Bronchial smooth muscle cell (primary cell): ENCODE measurements around the gene MALRD1. TPM values are rescaled to one million over a fixed set of nuclear protein-coding genes. Genes with fewer than 3 reads are reported as not detected.

Experiments used
- total RNA-seq: library from RNA; depleted of rRNA; stranded (reverse); fragments of >200 nt; gene quantifications from 2 replicates; pipeline ENCODE4 v1.2.1, GENCODE V29; 2014

The MALRD1 gene
- 0.16 and 0.60 TPM in 2 replicates for total RNA-seq

DNA sequence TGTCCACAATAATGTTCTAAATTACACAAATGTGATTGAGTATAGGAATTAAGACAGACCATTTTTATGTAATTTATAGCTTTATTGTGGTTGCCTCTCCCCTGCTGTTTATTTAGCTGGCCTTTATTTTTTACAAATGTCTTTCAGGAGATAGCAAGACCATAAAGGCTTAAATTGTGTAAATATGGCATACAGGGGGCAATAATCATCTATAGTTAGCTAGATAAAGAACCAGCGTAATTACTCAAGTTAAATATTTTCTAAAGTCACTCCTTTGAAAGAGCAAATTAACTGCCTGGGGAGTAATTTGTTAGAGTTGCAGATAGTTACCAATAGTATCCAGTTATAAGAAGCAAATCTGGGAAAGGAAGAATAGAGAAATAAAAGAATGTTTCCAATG lies at the start of gene MALRD1:
TSS of gene MALRD1 (plus strand) at position 313 of the 400 bp plus-strand sequence. CDS start 138 bp downstream, outside the sequence.

